Lower leg skin (tissue), 3 donors: Measurements from ENCODE around the gene NDUFAF8.

ENCODE experiments used
- CTCF ChIP-seq, 3 donors: fragments of 450-650 bp; IDR thresholded peaks; one replicate each; pipeline ENCODE4 v1.5.1; 2016; ENCODE audit warnings: antibody characterized with exemption in 3 of 3, mild to moderate bottlenecking in 3 of 3, moderate library complexity in 2 of 3
- POLR2A ChIP-seq, 2 donors: fragments of 450-650 bp; IDR thresholded peaks; one replicate each; pipeline ENCODE4 v1.6.1; 2016 to 2017; ENCODE audit warnings: antibody characterized with exemption in 2 of 2, mild to moderate bottlenecking in 1 of 2, moderate library complexity in 1 of 2

GRCh38 chr17:81260641-81261040 is 21.5 kb downstream of the NDUFAF8 start:
- TF ChIP-seq POLR2A (IDR thresholded peaks at IDR 0.05): no peak
- TF ChIP-seq CTCF (IDR thresholded peaks at IDR 0.05): no peak
